GM23248 (cell line): Measurements from ENCODE around the gene ARRB1.

Experiments
- EZH2 ChIP-seq: fragments of 200-600 bp; sonication (generic); IDR thresholded peaks from 2 replicates; pipeline ENCODE4 v1.6.1; 2018; ENCODE audit warnings: antibody characterized with exemption, mild to moderate bottlenecking; ENCODE audit not compliant: insufficient read depth, poor library complexity, severe bottlenecking
- EZH2phosphoT487 ChIP-seq: fragments of 200-600 bp; sonication (generic); IDR thresholded peaks from 2 replicates; pipeline ENCODE4 v1.6.1; 2018; ENCODE audit warnings: antibody characterized with exemption, moderate library complexity, mild to moderate bottlenecking, low read depth; ENCODE audit not compliant: insufficient read depth

GRCh38 chr11:75380245-75380644, 28.8 kb upstream of the ARRB1 start:
- no peak for TF ChIP-seq EZH2phosphoT487
- no peak for TF ChIP-seq EZH2
